IPS-11a (cell line): ENCODE measurements around the gene SLC26A6.

Source experiments
- H3K4me3 ChIP-seq: one replicate; pipeline ENCODE4 v1.5.1; 2013; ENCODE audit warnings: low read depth, low read length, control low read depth

SLC26A6 gene

GRCh38 chr3:48600711-48601621, 34.3 kb downstream of the SLC26A6 start:
- H3K4me3 ChIP-seq = no peak overlapping the region

- no peak overlapping the region for H3K4me3 ChIP-seq
Measured at GRCh38 chr3:48599509-48600285, 35.6 kb downstream of the SLC26A6 start.

GRCh38 chr3:48599077-48599501, 36.2 kb downstream of the SLC26A6 start:
- H3K4me3 ChIP-seq = no peak overlapping the region

- H3K4me3 ChIP-seq = no peak overlapping the region
Measured at GRCh38 chr3:48598323-48599076, 36.8 kb downstream of the SLC26A6 start.

- H3K4me3 ChIP-seq = no peak overlapping the region
Measured at GRCh38 chr3:48597408-48597800, 37.9 kb downstream of the SLC26A6 start.

GRCh38 chr3:48596676-48597407, 38.4 kb downstream of the SLC26A6 start:
- no peak overlapping the region for H3K4me3 ChIP-seq

- H3K4me3 ChIP-seq = no peak overlapping the region
Measured at GRCh38 chr3:48596157-48596556, 39.1 kb downstream of the SLC26A6 start.

GRCh38 chr3:48595526-48596121, 39.6 kb downstream of the SLC26A6 start:
- no peak overlapping the region for H3K4me3 ChIP-seq

- H3K4me3 ChIP-seq = peak within 1 kb of the TSS; percentile 47
Measured at GRCh38 chr3:48595075-48595525, 40.2 kb downstream of the SLC26A6 start, which contains the start of gene COL7A1. Gene COL7A1, minus strand, starts transcription at chr3:48595329. Its CDS starts 170 bp downstream, at chr3:48595159.

- peak overlapping the region; percentile 47 for H3K4me3 ChIP-seq
Measured at GRCh38 chr3:48594417-48595049, 40.7 kb downstream of the SLC26A6 start.

GRCh38 chr3:48593337-48593736, 41.9 kb downstream of the SLC26A6 start:
- H3K4me3 ChIP-seq = no peak overlapping the region

- H3K4me3 ChIP-seq = no peak overlapping the region
Measured at GRCh38 chr3:48592519-48593087, 42.7 kb downstream of the SLC26A6 start.

GRCh38 chr3:48591886-48592518, 43.3 kb downstream of the SLC26A6 start:
- no peak overlapping the region for H3K4me3 ChIP-seq

- H3K4me3 ChIP-seq = no peak overlapping the region
Measured at GRCh38 chr3:48591436-48591835, 43.8 kb downstream of the SLC26A6 start.

- no peak overlapping the region for H3K4me3 ChIP-seq
Measured at GRCh38 chr3:48588230-48588629, 47.0 kb downstream of the SLC26A6 start.

- no peak overlapping the region for H3K4me3 ChIP-seq
Measured at GRCh38 chr3:48587686-48588085, 47.6 kb downstream of the SLC26A6 start.

- no peak overlapping the region for H3K4me3 ChIP-seq
Measured at GRCh38 chr3:48585411-48585810, 49.9 kb downstream of the SLC26A6 start.

GRCh38 chr3:48584836-48585235, 50.4 kb downstream of the SLC26A6 start:
- no peak overlapping the region for H3K4me3 ChIP-seq
